ENCODE data around the gene EFCAB7.

GRCh38 chr1:63600248-63600647, 76.9 kb downstream of the EFCAB7 start:
- TF ChIP-seq CTCF (IDR thresholded peaks at IDR 0.05), result no peak
- no peak for TF ChIP-seq POLR2A (IDR thresholded peaks at IDR 0.05)
